ENCODE data around the gene ZC3HAV1L.
"Not testable (repeated sequence)": the region's sequence is repeated elsewhere in the genome, so short reads cannot be mapped to it uniquely, and the experiment has no call there.

ZC3HAV1L gene

DNA sequence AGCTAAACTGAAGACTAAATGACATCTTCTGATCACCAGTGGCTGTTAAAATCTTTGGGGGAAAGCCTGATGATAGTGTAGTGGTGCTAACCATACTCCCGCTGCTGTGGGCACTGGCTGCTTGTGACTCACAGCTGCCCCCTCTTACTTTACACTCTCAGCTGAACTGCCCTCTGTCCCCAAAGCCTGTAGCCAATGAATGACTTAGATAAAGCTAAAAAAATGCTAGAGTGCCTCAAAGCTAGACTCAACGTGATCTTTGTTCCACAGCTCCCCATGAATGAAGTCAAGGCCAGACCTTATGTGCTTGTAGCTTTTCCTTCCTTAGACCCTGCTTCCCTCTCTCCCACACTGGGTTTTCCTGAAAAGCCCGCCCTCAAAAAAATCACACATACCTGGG lies 6.5 kb downstream of the ZC3HAV1L start:
- Histone ChIP-seq H2AFZ (ENCODE audit: low read length) (no peak overlapping the region), H3K9me3 (replicated peaks in 1 of 2; ENCODE audit: control insufficient read depth in 2 of 2, insufficient read depth in 1 of 2, low read depth in 1 of 2, low read length in 2 of 2) (peaks cover 0 to under 1% of the 10 kb centered on the region in 2 donors), H3K4me2 (ENCODE audit: insufficient read depth, low read length, poor library complexity, severe bottlenecking) (no peak overlapping the region), H2BK5ac (ENCODE audit: low read length) (no peak overlapping the region), H3K27me3 (ENCODE audit: control insufficient read depth in 3 of 3, insufficient read depth in 3 of 3, low read depth in 1 of 3, low read length in 3 of 3) (peaks cover 0 to 11% (median 0%) of the 10 kb centered on the region in 3 experiments), H3K14ac (ENCODE audit: low read length) (no peak overlapping the region), H4K8ac (ENCODE audit: low read depth, low read length) (no peak overlapping the region), H3K79me1 (ENCODE audit: low read depth, low read length) (no peaks in the 10 kb centered on the region), H3K23ac (ENCODE audit: low read depth, low read length, poor library complexity) (no peak overlapping the region), H4K91ac (ENCODE audit: low read depth, low read length, poor library complexity) (no peak overlapping the region), H3K27ac (replicated peaks; ENCODE audit: low read length) (no peak overlapping the region), H3K36me3 (replicated peaks in 1 of 2; ENCODE audit: control insufficient read depth in 2 of 2, insufficient read depth in 2 of 2, low read length in 2 of 2) (peaks cover 0 to 13% of the 10 kb centered on the region in 2 donors), H2AK5ac (ENCODE audit: low read depth, low read length) (no peak overlapping the region), H3K9ac (ENCODE audit: low read depth, low read length, poor library complexity) (no peak overlapping the region), H3K4ac (ENCODE audit: low read length) (no peak overlapping the region), H3K18ac (ENCODE audit: low read length) (no peak overlapping the region), H2BK12ac (ENCODE audit: low read length) (no peak overlapping the region), H2BK120ac (ENCODE audit: low read depth, low read length) (no peak overlapping the region), H3K4me3 (ENCODE audit: low read length in 2 of 2) (no peak overlapping the region), H3K4me1 (ENCODE audit: control insufficient read depth in 2 of 2, insufficient read depth in 1 of 2, low read depth in 1 of 2, low read length in 2 of 2) (no peaks in the 10 kb centered on the region), H2BK15ac (ENCODE audit: low read length) (no peak overlapping the region)
- no peak for DNase-seq (ENCODE audit: low spot score)
- WGBS, 2 donors (ENCODE audit: extremely low coverage in 2 of 2, insufficient read length in 2 of 2, insufficient replicate concordance in 1 of 2) = no CpG with 5 or more reads among the region's 3 CpGs

DNA sequence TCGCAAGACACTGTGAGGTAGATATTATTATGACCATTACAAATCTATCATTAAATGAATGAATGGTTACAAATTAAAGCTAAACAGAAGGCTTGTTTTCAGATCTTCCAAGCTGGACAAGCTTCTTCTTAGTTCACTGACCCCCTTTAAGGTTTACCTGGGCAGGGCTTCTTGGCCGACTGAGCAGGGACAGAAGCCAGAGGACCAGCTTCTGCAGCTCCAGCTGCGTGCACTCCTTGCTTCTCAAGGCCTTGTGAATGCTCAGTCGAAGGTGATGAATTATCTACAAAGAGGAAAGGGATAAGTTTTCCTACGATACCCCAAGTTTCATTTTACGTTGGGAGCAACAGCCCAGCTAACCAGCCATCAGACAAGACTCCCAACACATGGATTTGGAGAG lies 9.3 kb downstream of the ZC3HAV1L start:
- DNase-seq (ENCODE audit: low spot score) = no peak
- Histone ChIP-seq H2BK12ac (ENCODE audit: low read length) (no peak overlapping the region), H4K91ac (ENCODE audit: low read depth, low read length, poor library complexity) (no peak overlapping the region), H3K9ac (ENCODE audit: low read depth, low read length, poor library complexity) (no peak overlapping the region), H3K79me1 (ENCODE audit: low read depth, low read length) (no peaks in the 10 kb centered on the region), H2AK5ac (ENCODE audit: low read depth, low read length) (no peak overlapping the region), H2BK5ac (ENCODE audit: low read length) (no peak overlapping the region), H3K4ac (ENCODE audit: low read length) (no peak overlapping the region), H3K23ac (ENCODE audit: low read depth, low read length, poor library complexity) (no peak overlapping the region), H3K27me3 (ENCODE audit: control insufficient read depth in 3 of 3, insufficient read depth in 3 of 3, low read depth in 1 of 3, low read length in 3 of 3) (no peaks in the 10 kb centered on the region), H3K18ac (ENCODE audit: low read length) (no peak overlapping the region), H3K4me3 (ENCODE audit: low read length in 2 of 2) (no peak overlapping the region), H3K36me3 (replicated peaks in 1 of 2; ENCODE audit: control insufficient read depth in 2 of 2, insufficient read depth in 2 of 2, low read length in 2 of 2) (peaks cover 0 to 11% of the 10 kb centered on the region in 2 donors), H2AFZ (ENCODE audit: low read length) (no peak overlapping the region), H3K27ac (replicated peaks; ENCODE audit: low read length) (no peak overlapping the region), H3K4me2 (ENCODE audit: insufficient read depth, low read length, poor library complexity, severe bottlenecking) (no peak overlapping the region), H2BK15ac (ENCODE audit: low read length) (no peak overlapping the region), H3K9me3 (replicated peaks in 1 of 2; ENCODE audit: control insufficient read depth in 2 of 2, insufficient read depth in 1 of 2, low read depth in 1 of 2, low read length in 2 of 2) (no peaks in the 10 kb centered on the region), H3K4me1 (ENCODE audit: control insufficient read depth in 2 of 2, insufficient read depth in 1 of 2, low read depth in 1 of 2, low read length in 2 of 2) (no peaks in the 10 kb centered on the region), H4K8ac (ENCODE audit: low read depth, low read length) (no peak overlapping the region), H3K14ac (ENCODE audit: low read length) (no peak overlapping the region), H2BK120ac (ENCODE audit: low read depth, low read length) (no peak overlapping the region)
- no CpG with 5 or more reads among the region's 6 CpGs for WGBS, 2 donors (ENCODE audit: extremely low coverage in 2 of 2, insufficient read length in 2 of 2, insufficient replicate concordance in 1 of 2)

DNA sequence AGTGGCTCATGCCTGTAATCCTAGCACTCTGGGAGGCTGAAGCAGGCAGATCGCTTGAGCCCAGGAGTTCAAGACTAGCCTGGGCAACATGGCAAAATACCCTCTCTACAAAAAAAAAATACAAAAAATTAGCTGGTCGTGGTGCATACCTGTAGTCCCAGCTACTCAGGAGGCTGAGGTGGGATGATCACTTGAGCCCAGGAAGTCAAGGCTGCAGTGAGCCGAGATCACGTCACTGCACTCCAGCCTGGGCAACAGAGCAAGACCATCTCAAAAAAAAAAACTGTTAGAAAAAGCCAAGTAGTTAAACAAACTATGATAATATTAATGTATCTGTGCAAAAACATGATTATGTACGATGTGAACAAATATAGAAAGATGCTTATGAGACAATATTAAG lies 10.0 kb downstream of the ZC3HAV1L start:
- H4K91ac ChIP-seq (ENCODE audit: low read depth, low read length, poor library complexity); H3K23ac ChIP-seq (ENCODE audit: low read depth, low read length, poor library complexity); H2AK5ac ChIP-seq (ENCODE audit: low read depth, low read length); H3K79me1 ChIP-seq (ENCODE audit: low read depth, low read length); H3K9ac ChIP-seq (ENCODE audit: low read depth, low read length, poor library complexity); H3K9me3 ChIP-seq (replicated peaks in 1 of 2; ENCODE audit: control insufficient read depth in 2 of 2, insufficient read depth in 1 of 2, low read depth in 1 of 2, low read length in 2 of 2); H3K4me1 ChIP-seq (ENCODE audit: control insufficient read depth in 2 of 2, insufficient read depth in 1 of 2, low read depth in 1 of 2, low read length in 2 of 2); H2BK15ac ChIP-seq (ENCODE audit: low read length); H2BK5ac ChIP-seq (ENCODE audit: low read length); H3K4ac ChIP-seq (ENCODE audit: low read length); DNase-seq (ENCODE audit: low spot score); H4K8ac ChIP-seq (ENCODE audit: low read depth, low read length); H2AFZ ChIP-seq (ENCODE audit: low read length); H3K4me3 ChIP-seq (ENCODE audit: low read length in 2 of 2); H3K4me2 ChIP-seq (ENCODE audit: insufficient read depth, low read length, poor library complexity, severe bottlenecking); H3K27me3 ChIP-seq (ENCODE audit: control insufficient read depth in 3 of 3, insufficient read depth in 3 of 3, low read depth in 1 of 3, low read length in 3 of 3); H2BK120ac ChIP-seq (ENCODE audit: low read depth, low read length); H2BK12ac ChIP-seq (ENCODE audit: low read length); H3K27ac ChIP-seq (replicated peaks; ENCODE audit: low read length); H3K18ac ChIP-seq (ENCODE audit: low read length); H3K14ac ChIP-seq (ENCODE audit: low read length): not testable (repeated sequence)
- no CpG with 5 or more reads among the region's 5 CpGs for WGBS, 2 donors (ENCODE audit: extremely low coverage in 2 of 2, insufficient read length in 2 of 2, insufficient replicate concordance in 1 of 2)
- H3K36me3 ChIP-seq (replicated peaks in 1 of 2; ENCODE audit: control insufficient read depth in 2 of 2, insufficient read depth in 2 of 2, low read length in 2 of 2) = peaks cover 0 to 11% of the 10 kb centered on the region in 2 donors

DNA sequence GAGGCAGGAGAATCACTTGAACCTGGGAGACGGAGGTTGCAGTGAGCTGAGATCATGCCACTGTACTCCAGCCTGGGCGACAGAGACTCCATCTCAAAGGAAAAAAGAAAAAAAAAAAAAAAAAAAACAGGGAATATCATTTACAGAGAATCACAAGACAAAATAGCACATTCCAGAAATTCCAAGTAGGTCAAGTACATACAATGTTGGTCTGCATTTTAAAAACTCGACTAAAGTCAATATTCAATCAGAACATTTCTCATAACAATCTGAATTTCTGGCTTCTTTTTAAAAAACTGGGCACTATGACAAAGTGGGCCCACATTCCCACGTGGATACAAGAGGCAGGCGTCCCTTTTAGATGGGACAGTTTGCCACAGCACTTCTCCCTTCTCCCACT lies 12.8 kb downstream of the ZC3HAV1L start:
- no peak overlapping the region for H2BK12ac ChIP-seq (ENCODE audit: low read length)
- no peak overlapping the region for H2BK5ac ChIP-seq (ENCODE audit: low read length)
- no peak overlapping the region for H3K23ac ChIP-seq (ENCODE audit: low read depth, low read length, poor library complexity)
- no peaks in the 10 kb centered on the region for H3K9me3 ChIP-seq (replicated peaks in 1 of 2; ENCODE audit: control insufficient read depth in 2 of 2, insufficient read depth in 1 of 2, low read depth in 1 of 2, low read length in 2 of 2)
- no peak overlapping the region for H2BK15ac ChIP-seq (ENCODE audit: low read length)
- H4K8ac ChIP-seq (ENCODE audit: low read depth, low read length) = no peak overlapping the region
- no peak overlapping the region for H3K18ac ChIP-seq (ENCODE audit: low read length)
- peaks cover 0 to 9% of the 10 kb centered on the region in 2 donors for H3K36me3 ChIP-seq (replicated peaks in 1 of 2; ENCODE audit: control insufficient read depth in 2 of 2, insufficient read depth in 2 of 2, low read length in 2 of 2)
- no peak overlapping the region for H2AFZ ChIP-seq (ENCODE audit: low read length)
- H3K4ac ChIP-seq (ENCODE audit: low read length) = no peak overlapping the region
- H2AK5ac ChIP-seq (ENCODE audit: low read depth, low read length) = no peak overlapping the region
- H4K91ac ChIP-seq (ENCODE audit: low read depth, low read length, poor library complexity) = no peak overlapping the region
- H3K14ac ChIP-seq (ENCODE audit: low read length) = no peak overlapping the region
- no peak for DNase-seq (ENCODE audit: low spot score)
- no peak overlapping the region for H3K4me2 ChIP-seq (ENCODE audit: insufficient read depth, low read length, poor library complexity, severe bottlenecking)
- H2BK120ac ChIP-seq (ENCODE audit: low read depth, low read length) = no peak overlapping the region
- no peak overlapping the region for H3K27ac ChIP-seq (replicated peaks; ENCODE audit: low read length)
- no CpG with 5 or more reads among the region's 5 CpGs for WGBS, 2 donors (ENCODE audit: extremely low coverage in 2 of 2, insufficient read length in 2 of 2, insufficient replicate concordance in 1 of 2)
- no peaks in the 10 kb centered on the region for H3K79me1 ChIP-seq (ENCODE audit: low read depth, low read length)
- H3K4me3 ChIP-seq (ENCODE audit: low read length in 2 of 2) = no peak overlapping the region
- H3K27me3 ChIP-seq (ENCODE audit: control insufficient read depth in 3 of 3, insufficient read depth in 3 of 3, low read depth in 1 of 3, low read length in 3 of 3) = no peaks in the 10 kb centered on the region
- no peak overlapping the region for H3K9ac ChIP-seq (ENCODE audit: low read depth, low read length, poor library complexity)
- peaks cover 0 to 7% of the 10 kb centered on the region in 2 donors for H3K4me1 ChIP-seq (ENCODE audit: control insufficient read depth in 2 of 2, insufficient read depth in 1 of 2, low read depth in 1 of 2, low read length in 2 of 2)
